Hepatocyte (in vitro differentiated cells): ENCODE data around the gene PCDHGA6. TPM values are rescaled to one million over a fixed set of nuclear protein-coding genes. Genes with fewer than 3 reads are reported as not detected.

ENCODE experiments used
- DNase-seq: peaks from one replicate; pipeline ENCODE4 v3.0.0-alpha.2; 2016; ENCODE audit warnings: low spot score
- H2AFZ ChIP-seq: fragments of 200-600 bp; sonication (generic); 2 replicates; pipeline ENCODE4 v1.6.0; 2016; ENCODE audit warnings: antibody characterized with exemption, mild to moderate bottlenecking
- H3K27ac ChIP-seq: fragments of 200-600 bp; sonication (generic); 2 replicates; pipeline ENCODE4 v1.5.1; 2016; ENCODE audit warnings: mild to moderate bottlenecking
- H3K27me3 ChIP-seq: fragments of 200-600 bp; sonication (generic); 2 replicates; pipeline ENCODE4 v1.6.1; 2016
- H3K36me3 ChIP-seq: fragments of 200-600 bp; sonication (generic); replicated peaks from 2 replicates; pipeline ENCODE4 v1.5.1; 2016; ENCODE audit warnings: low read depth; ENCODE audit not compliant: insufficient read depth
- H3K4me1 ChIP-seq: fragments of 200-600 bp; sonication (generic); 2 replicates; pipeline ENCODE4 v1.5.1; 2016; ENCODE audit warnings: mild to moderate bottlenecking, moderate library complexity; ENCODE audit not compliant: insufficient read depth
- H3K4me2 ChIP-seq: fragments of 200-600 bp; sonication (generic); 2 replicates; pipeline ENCODE4 v1.6.0; 2016
- H3K4me3 ChIP-seq: fragments of 200-600 bp; sonication (generic); 2 replicates; pipeline ENCODE4 v1.5.1; 2016; ENCODE audit warnings: mild to moderate bottlenecking
- H3K79me2 ChIP-seq: fragments of 200-600 bp; sonication (generic); 2 replicates; pipeline ENCODE4 v1.6.0; 2017; ENCODE audit warnings: mild to moderate bottlenecking
- H3K9me2 ChIP-seq: fragments of 200-600 bp; sonication (generic); replicated peaks from 2 replicates; pipeline ENCODE4 v1.6.0; 2017; ENCODE audit warnings: mild to moderate bottlenecking; ENCODE audit not compliant: insufficient read depth
- H3K9me3 ChIP-seq: fragments of 200-600 bp; sonication (generic); 2 replicates; pipeline ENCODE4 v1.5.1; 2016; ENCODE audit warnings: low read depth, mild to moderate bottlenecking
- H4K20me1 ChIP-seq: fragments of 200-600 bp; sonication (generic); 2 replicates; pipeline ENCODE4 v1.6.0; 2016; ENCODE audit warnings: mild to moderate bottlenecking; ENCODE audit not compliant: insufficient read depth, poor library complexity, severe bottlenecking
- EZH2 ChIP-seq: fragments of 200-600 bp; sonication (generic); IDR thresholded peaks from 2 replicates; pipeline ENCODE4 v1.6.1; 2016; ENCODE audit warnings: antibody characterized with exemption, mild to moderate bottlenecking, borderline replicate concordance
- EZH2phosphoT487 ChIP-seq: fragments of 200-600 bp; sonication (generic); IDR thresholded peaks from one replicate; pipeline ENCODE4 v1.6.1; 2018; ENCODE audit warnings: antibody characterized with exemption, mild to moderate bottlenecking, low read depth, moderate library complexity; ENCODE audit not compliant: unreplicated experiment, severe bottlenecking
- WGBS: methylation state at CpG from one replicate; pipeline ENCODE4 v1.1.6; 2016; ENCODE audit warnings: low lambda C conversion rate; ENCODE audit errors: missing lambda C conversion rate; 5-methylcytosine and 5-hydroxymethylcytosine counted together
- polyA plus RNA-seq: library from polyadenylated mRNA; unstranded; fragments of >200 nt; fragmentation: Nextera tagmentation; extraction: Ambion mirVana; gene quantifications from 2 replicates; pipeline ENCODE4 v1.2.1, GENCODE V29; 2016
- total RNA-seq: library from RNA; depleted of rRNA; stranded (reverse); fragments of >200 nt; gene quantifications from 2 replicates; pipeline ENCODE4 v1.2.3, GENCODE V29; 2014
- TF ChIP-seq, protein P1 (sequence below): fragments of 200-600 bp; sonication (generic); IDR thresholded peaks from 2 replicates; pipeline ENCODE4 v1.5.1; 2016; ENCODE audit warnings: antibody characterized with exemption, mild to moderate bottlenecking; ENCODE audit not compliant: poor library complexity

Gene PCDHGA6
- 0.12 TPM in 1 of 2 replicates, not detected in the other for total RNA-seq
- 0.11 TPM in 1 of 2 replicates, not detected in the other for polyA plus RNA-seq

- Histone ChIP-seq H3K36me3 (no peaks in the 10 kb centered on the region), H4K20me1 (no peaks in the 10 kb centered on the region), H3K79me2 (no peaks in the 10 kb centered on the region), H2AFZ (no peak within 1 kb of the TSS), H3K27me3 (no peaks in the 10 kb centered on the region), H3K4me3 (no peak within 1 kb of the TSS), H3K4me2 (no peak within 1 kb of the TSS), H3K27ac (no peak within 1 kb of the TSS), H3K9me3 (no peaks in the 10 kb centered on the region), H3K4me1 (no peaks in the 10 kb centered on the region), H3K9me2 (no peaks in the 10 kb centered on the region)
- WGBS, result 94% methylated on average over 27 of the region's 27 CpGs
- no peak for DNase-seq
- TF ChIP-seq, protein P1, sequence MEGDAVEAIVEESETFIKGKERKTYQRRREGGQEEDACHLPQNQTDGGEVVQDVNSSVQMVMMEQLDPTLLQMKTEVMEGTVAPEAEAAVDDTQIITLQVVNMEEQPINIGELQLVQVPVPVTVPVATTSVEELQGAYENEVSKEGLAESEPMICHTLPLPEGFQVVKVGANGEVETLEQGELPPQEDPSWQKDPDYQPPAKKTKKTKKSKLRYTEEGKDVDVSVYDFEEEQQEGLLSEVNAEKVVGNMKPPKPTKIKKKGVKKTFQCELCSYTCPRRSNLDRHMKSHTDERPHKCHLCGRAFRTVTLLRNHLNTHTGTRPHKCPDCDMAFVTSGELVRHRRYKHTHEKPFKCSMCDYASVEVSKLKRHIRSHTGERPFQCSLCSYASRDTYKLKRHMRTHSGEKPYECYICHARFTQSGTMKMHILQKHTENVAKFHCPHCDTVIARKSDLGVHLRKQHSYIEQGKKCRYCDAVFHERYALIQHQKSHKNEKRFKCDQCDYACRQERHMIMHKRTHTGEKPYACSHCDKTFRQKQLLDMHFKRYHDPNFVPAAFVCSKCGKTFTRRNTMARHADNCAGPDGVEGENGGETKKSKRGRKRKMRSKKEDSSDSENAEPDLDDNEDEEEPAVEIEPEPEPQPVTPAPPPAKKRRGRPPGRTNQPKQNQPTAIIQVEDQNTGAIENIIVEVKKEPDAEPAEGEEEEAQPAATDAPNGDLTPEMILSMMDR, result no peak
- TF ChIP-seq EZH2, result no peak
- TF ChIP-seq EZH2phosphoT487, result no peak
These were observed at the start of gene PCDHGA6 for GRCh38 chr5:141373673-141374317. Gene PCDHGA6 (plus strand): TSS chr5:141373891. CDS start chr5:141374084, 193 bp downstream.

DNA sequence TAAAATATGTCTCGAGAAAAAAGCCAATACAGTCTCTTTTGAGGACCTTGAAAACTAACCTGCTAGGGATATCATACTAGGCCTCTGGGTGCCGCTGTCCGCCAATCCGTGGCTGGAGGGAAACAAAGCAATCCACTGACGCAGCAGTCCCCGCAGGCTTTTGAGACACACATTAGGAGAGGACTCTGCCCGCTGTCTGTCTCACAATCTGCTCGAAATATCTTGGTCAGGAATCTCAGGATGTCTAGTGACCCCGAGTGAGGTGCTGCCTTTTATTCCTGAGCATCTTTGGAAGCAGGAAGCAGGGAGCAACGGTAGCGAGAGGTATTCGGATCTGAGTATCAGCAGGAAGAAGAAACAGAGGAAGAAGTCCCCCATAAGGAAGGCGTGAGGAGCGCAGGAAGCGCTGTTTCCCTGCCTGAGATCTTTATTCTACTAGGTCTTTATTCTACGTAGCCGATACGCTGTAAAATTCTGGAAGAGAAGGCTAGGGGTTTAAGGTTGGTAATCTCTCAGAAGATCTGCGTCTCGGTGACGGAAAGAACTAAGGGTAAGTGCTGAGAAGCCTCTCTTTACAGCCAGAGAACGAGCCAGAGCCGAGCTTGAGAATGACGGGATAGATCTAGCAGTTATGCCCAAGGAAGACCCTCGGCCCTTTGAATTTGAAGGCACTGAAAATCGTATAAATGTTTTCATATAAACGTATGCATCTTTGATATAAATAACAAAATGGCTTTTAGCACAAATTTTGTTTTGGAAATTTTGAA lies 47.4 kb upstream of the PCDHGA6 start:
- Histone ChIP-seq H2AFZ (no peak overlapping the region), H3K79me2 (no peaks in the 10 kb centered on the region), H3K36me3 (no peaks in the 10 kb centered on the region), H3K9me3 (peaks cover 11% of the 10 kb centered on the region), H3K9me2 (no peaks in the 10 kb centered on the region), H3K4me1 (no peaks in the 10 kb centered on the region), H3K27ac (no peak overlapping the region), H3K4me2 (no peak overlapping the region), H3K27me3 (no peaks in the 10 kb centered on the region), H3K4me3 (no peak overlapping the region), H4K20me1 (no peaks in the 10 kb centered on the region)
- DNase-seq, result peak; percentile 11
- WGBS, result 52% methylated on average over 27 of the region's 27 CpGs
- TF ChIP-seq EZH2, result no peak
- TF ChIP-seq, protein P1, result peak; percentile 9

DNA sequence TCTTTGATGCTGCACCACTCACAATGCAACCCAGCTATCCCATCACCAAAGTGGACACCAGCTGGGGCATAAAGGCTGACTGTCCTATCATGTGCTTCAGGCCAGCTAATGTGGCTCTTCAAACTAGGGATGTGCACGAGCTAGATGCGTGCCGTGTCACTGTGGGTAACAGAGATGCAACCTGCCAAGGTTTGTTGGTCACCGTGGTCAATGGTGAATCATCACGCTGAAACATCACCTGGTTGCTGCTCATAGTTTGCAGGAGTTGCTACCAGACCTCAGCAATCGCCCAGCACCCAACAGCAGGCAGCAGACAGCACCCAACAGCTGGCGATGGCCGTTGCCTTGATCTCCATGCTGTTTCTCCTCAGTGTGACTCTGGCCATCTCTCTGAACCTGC lies 45.5 kb upstream of the PCDHGA6 start:
- no peaks in the 10 kb centered on the region for H3K27me3 ChIP-seq
- H2AFZ ChIP-seq, result no peak overlapping the region
- H3K4me3 ChIP-seq, result no peak overlapping the region
- H3K79me2 ChIP-seq, result no peaks in the 10 kb centered on the region
- H3K4me1 ChIP-seq, result no peaks in the 10 kb centered on the region
- peaks cover 3% of the 10 kb centered on the region for H3K9me3 ChIP-seq
- no peak overlapping the region for H3K27ac ChIP-seq
- H3K9me2 ChIP-seq, result no peaks in the 10 kb centered on the region
- 89% methylated on average over 8 of the region's 8 CpGs for WGBS
- H4K20me1 ChIP-seq, result no peaks in the 10 kb centered on the region
- TF ChIP-seq EZH2 (no peak), EZH2phosphoT487 (no peak)
- TF ChIP-seq, protein P1, result no peak
- no peak for DNase-seq
- H3K36me3 ChIP-seq, result no peaks in the 10 kb centered on the region
- H3K4me2 ChIP-seq, result no peak overlapping the region
